ELF-1 (cell line): ENCODE measurements around the gene SYNJ2.

Experiments used
- DNase-seq: peaks from one replicate; pipeline ENCODE4 v3.0.0-alpha.2; 2016; ENCODE audit warnings: low read depth, low spot score

Gene SYNJ2

GRCh38 chr6:158026054-158026900 lies 44.6 kb downstream of the SYNJ2 start:
- peak; percentile 80 for DNase-seq

GRCh38 chr6:158026901-158027589 lies 45.4 kb downstream of the SYNJ2 start:
- no peak for DNase-seq

GRCh38 chr6:158027590-158028285 lies 46.1 kb downstream of the SYNJ2 start:
- peak; percentile 52 for DNase-seq

- no peak for DNase-seq
Measured at GRCh38 chr6:158028421-158028820, 46.8 kb downstream of the SYNJ2 start.

GRCh38 chr6:158028876-158029275 lies 47.2 kb downstream of the SYNJ2 start:
- no peak for DNase-seq

- no peak for DNase-seq
Measured at GRCh38 chr6:158029668-158030230, 48.1 kb downstream of the SYNJ2 start.

- DNase-seq = no peak
Measured at GRCh38 chr6:158030380-158031300, 49.0 kb downstream of the SYNJ2 start.

DNA sequence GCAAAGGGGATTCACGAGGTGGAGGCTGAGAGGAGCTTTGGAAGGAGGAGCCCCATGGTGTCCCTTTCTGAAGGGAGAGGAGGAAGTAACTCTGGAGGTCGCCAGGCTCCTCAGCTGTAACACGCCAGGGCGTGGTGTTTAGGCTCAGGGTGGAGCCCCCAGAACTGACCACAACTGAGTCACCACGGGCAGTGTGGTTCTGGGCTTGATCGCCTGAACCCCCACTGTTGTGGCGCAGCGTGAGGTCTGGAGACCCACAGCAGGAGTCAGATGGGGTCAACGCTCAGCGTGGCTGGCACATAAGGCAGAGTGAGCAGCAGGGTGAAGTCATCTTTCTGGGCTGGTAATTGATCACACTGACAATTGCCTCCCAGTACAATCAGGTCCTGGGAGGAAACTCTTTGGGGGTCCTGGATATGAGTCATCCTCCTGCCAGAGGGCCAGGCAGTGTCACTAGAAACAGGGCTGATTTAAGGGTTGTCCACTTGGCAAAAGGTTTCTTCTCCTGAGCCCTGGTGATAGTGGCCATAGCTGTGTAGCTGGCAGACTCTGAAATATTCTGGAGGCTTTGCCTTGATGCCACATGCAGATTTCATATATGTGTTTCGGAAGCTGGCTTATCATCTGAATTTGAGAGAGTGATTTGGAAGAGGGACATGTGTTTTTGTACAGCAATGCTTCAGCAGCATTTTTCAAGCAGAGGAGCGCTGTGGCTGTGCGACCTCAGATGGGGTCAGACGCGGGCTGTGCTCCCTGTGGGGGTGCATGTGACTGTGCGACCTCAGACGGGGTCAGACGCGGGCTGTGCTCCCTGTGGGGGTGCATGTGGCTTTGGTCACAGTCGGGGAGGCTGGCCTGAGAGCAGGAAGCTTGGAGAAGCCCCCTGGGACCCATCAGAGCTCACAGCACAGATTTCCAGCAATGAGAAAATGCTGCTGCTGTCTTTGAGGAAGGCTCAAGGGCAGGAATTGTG lies 50.0 kb downstream of the SYNJ2 start:
- DNase-seq = peak; percentile 49

GRCh38 chr6:158032354-158032733 lies 50.7 kb downstream of the SYNJ2 start:
- DNase-seq = no peak

GRCh38 chr6:158033077-158033750 lies 51.6 kb downstream of the SYNJ2 start:
- DNase-seq = no peak

GRCh38 chr6:158033751-158034702 lies 52.4 kb downstream of the SYNJ2 start:
- DNase-seq = no peak

DNA sequence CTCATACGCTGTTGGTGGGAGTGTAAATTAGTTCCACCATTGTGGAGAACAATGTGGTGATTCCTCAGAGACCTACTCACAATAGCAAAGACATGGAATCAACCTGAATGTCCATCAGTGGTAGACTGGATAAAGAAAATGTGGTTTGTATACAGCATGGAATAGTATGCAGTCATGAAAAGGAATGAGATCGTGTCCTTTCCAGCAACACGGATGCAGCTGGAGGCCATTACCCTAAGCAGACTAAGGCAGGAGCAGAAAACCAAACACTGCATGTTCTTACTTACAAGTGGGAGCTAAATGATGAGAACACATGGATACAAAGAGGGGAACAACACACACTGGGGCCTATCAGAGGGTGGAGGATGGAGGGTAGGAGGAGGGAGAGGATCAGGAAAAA lies 54.6 kb downstream of the SYNJ2 start:
- no peak for DNase-seq

DNA sequence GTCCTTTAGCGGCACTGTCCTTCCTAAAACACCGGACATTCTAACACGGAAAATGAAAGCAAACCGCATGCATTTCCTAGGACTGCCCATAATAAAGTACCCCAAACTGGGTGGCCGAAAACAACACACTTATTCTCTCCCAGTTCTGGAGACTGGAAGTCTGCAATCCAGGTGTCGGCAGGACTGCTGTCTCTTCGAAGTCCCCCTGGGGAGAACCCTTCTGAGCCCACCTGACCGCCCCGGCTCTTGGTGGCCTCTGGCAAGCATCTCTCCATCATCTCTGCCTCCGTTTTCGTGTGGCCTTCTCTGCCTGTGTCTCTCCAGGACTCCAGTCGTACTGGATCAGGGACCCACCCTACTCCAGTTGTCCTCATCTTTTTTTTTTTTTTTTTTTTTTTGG lies 55.4 kb downstream of the SYNJ2 start:
- DNase-seq = no peak

- no peak for DNase-seq
Measured at GRCh38 chr6:158037771-158038170, 56.1 kb downstream of the SYNJ2 start.

DNA sequence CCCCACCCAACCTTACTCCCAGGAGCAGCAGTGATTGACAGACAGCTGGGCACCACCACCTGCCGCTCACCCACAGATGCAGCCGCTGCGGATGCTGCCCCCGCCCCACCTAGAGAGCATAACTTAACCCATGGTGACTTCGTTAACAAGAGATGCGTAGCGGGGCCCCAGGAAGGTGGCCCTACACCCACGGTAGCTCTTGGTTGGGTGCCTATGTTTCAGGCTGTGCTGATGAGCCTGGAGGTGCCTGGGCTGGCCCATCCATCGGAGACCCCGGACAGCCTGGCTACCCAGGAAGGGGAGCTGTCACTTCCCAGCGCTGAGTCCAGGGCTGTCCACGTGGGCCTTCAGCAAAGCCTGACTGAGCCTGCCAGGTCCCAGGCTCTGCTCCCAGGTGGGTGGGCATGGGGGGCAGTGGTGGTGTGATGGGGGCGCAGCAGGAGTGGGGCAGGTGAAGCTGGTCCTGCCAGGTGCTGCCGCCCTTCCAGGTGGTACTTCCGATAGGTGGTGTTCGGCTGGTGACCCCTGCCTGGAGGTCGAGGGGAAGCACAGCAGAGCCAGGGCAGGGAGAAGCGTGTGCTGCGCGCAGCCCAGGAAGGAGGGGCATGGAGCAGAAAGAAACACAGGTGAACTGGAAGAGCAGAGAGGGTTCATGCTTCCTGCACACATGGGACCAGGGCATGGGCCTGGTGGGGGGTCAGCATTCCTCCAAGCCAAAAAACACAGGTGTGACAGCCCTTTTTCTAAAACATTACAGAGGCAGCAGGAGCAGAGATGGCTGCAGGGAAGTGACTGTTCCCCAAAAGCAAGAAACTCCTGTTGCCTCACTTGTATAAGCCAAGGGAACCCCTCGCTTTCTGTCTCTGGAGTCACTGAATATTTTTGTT lies 56.9 kb downstream of the SYNJ2 start:
- no peak for DNase-seq

- DNase-seq = peak; percentile 42
Measured at GRCh38 chr6:158039178-158039557, 57.5 kb downstream of the SYNJ2 start.

DNA sequence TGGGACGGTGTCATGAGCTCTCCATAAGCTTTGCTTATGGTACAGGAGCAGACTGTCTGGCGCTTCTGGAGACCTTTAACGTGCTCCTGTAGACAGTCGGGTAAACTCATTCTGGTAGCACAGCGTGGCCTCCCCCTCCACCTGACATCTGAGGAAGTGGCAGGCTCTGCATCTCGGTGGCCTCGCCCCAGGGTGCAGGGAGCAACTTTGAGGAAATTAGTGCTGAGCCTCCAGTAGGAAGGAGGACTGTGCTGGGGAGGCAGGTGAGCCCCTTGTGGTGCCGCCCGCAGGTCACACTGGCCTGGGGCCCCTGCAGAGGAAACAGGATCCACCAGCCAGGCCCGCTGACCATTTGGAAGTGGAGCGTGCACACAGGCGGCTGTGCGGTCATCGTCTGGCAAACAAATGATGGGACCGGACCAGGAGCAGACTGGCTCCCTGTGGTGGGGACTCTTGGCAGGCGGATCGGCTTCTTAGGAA lies 57.9 kb downstream of the SYNJ2 start:
- DNase-seq = peak; percentile 37
